Breast epithelium (tissue), 3 donors: ENCODE results near the gene DOCK11.

ENCODE experiments used
- POLR2A ChIP-seq: fragments of 450-650 bp; IDR thresholded peaks from one replicate; pipeline ENCODE4 v1.6.1; 2016; ENCODE audit warnings: antibody characterized with exemption, mild to moderate bottlenecking, moderate library complexity
- POLR2AphosphoS5 ChIP-seq, 3 donors: sonication (generic); formaldehyde crosslinking; IDR thresholded peaks; one replicate each; pipeline ENCODE4 v1.6.1; 2017; ENCODE audit warnings: antibody characterized with exemption in 3 of 3
- TF ChIP-seq, protein P1 (sequence below), 3 donors: fragments of 450-650 bp; IDR thresholded peaks; one replicate each; pipeline ENCODE4 v1.5.1; 2016 to 2017; ENCODE audit warnings: antibody characterized with exemption in 3 of 3, mild to moderate bottlenecking in 3 of 3, moderate library complexity in 3 of 3

- TF ChIP-seq, protein P1, sequence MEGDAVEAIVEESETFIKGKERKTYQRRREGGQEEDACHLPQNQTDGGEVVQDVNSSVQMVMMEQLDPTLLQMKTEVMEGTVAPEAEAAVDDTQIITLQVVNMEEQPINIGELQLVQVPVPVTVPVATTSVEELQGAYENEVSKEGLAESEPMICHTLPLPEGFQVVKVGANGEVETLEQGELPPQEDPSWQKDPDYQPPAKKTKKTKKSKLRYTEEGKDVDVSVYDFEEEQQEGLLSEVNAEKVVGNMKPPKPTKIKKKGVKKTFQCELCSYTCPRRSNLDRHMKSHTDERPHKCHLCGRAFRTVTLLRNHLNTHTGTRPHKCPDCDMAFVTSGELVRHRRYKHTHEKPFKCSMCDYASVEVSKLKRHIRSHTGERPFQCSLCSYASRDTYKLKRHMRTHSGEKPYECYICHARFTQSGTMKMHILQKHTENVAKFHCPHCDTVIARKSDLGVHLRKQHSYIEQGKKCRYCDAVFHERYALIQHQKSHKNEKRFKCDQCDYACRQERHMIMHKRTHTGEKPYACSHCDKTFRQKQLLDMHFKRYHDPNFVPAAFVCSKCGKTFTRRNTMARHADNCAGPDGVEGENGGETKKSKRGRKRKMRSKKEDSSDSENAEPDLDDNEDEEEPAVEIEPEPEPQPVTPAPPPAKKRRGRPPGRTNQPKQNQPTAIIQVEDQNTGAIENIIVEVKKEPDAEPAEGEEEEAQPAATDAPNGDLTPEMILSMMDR (IDR thresholded peaks at IDR 0.05): no peak
- TF ChIP-seq POLR2A (no peak), POLR2AphosphoS5 (IDR thresholded peaks at IDR 0.05) (no peak)
These were observed 116.7 kb downstream of the DOCK11 start for GRCh38 chrX:118612290-118612689.
